ENCODE results near the gene INF2. TPM values are rescaled to one million over a fixed set of nuclear protein-coding genes. Genes with fewer than 3 reads are reported as not detected.

INF2 gene
- total RNA-seq, 1 donor from 2014 or later, result 126 TPM

GRCh38 chr14:104650981-104651875 is 38.2 kb upstream of the INF2 start:
- H3K9me3 ChIP-seq (ENCODE audit: insufficient read depth, low read depth, low read length), result peaks cover 14% of the 10 kb centered on the region
- Mint-ChIP-seq H3K36me3 (ENCODE audit: low read depth, unreplicated experiment) (peaks cover 10% of the 10 kb centered on the region), H3K4me1 (ENCODE audit: low read depth, unreplicated experiment) (no peaks in the 10 kb centered on the region), H3K9me3 (ENCODE audit: unreplicated experiment) (peaks cover 23% of the 10 kb centered on the region), H3K27me3 (ENCODE audit: low read depth, unreplicated experiment) (peaks cover 8% of the 10 kb centered on the region), H3K4me3 (ENCODE audit: unreplicated experiment) (no peak overlapping the region), H3K27ac (ENCODE audit: unreplicated experiment) (no peak overlapping the region)
- no peak overlapping the region for H3K4me2 ChIP-seq (ENCODE audit: low read length)
- H3K79me2 ChIP-seq (ENCODE audit: insufficient read depth, low read length), result no peaks in the 10 kb centered on the region
- no peak overlapping the region for H3K4me3 ChIP-seq (ENCODE audit: insufficient read depth, low read depth, low read length)
- peaks cover 3% of the 10 kb centered on the region for H3K27me3 ChIP-seq (ENCODE audit: insufficient read depth, low read length)
- FAIRE-seq, result no peak
- no peaks in the 10 kb centered on the region for H4K20me1 ChIP-seq (ENCODE audit: insufficient read depth, low read length)
- no peak overlapping the region for H3K27ac ChIP-seq (ENCODE audit: low read depth, low read length)
- H3K36me3 ChIP-seq (ENCODE audit: insufficient read depth, low read length), result no peaks in the 10 kb centered on the region
- H2AFZ ChIP-seq (ENCODE audit: low read depth, low read length), result no peak overlapping the region
- no peak overlapping the region for H3K9ac ChIP-seq (ENCODE audit: low read length)
- H3K4me1 ChIP-seq (ENCODE audit: insufficient read depth, low read length), result no peaks in the 10 kb centered on the region
- DNase-seq (ENCODE audit: low read depth), result no peak
- no peak for TF ChIP-seq CTCF (IDR thresholded peaks at IDR 0.05; ENCODE audit: insufficient read depth, low read depth, low read length)
- TF ChIP-seq EZH2 (IDR thresholded peaks at IDR 0.05; ENCODE audit: insufficient read depth, low read length), result no peak

GRCh38 chr14:104651876-104652260 is 37.5 kb upstream of the INF2 start:
- no peak overlapping the region for H3K4me3 ChIP-seq (ENCODE audit: insufficient read depth, low read depth, low read length)
- H4K20me1 ChIP-seq (ENCODE audit: insufficient read depth, low read length), result no peaks in the 10 kb centered on the region
- H2AFZ ChIP-seq (ENCODE audit: low read depth, low read length), result no peak overlapping the region
- no peak overlapping the region for H3K9ac ChIP-seq (ENCODE audit: low read length)
- no peaks in the 10 kb centered on the region for H3K79me2 ChIP-seq (ENCODE audit: insufficient read depth, low read length)
- Mint-ChIP-seq H3K27me3 (ENCODE audit: low read depth, unreplicated experiment) (peaks cover 6% of the 10 kb centered on the region), H3K9me3 (ENCODE audit: unreplicated experiment) (peaks cover 21% of the 10 kb centered on the region), H3K4me3 (ENCODE audit: unreplicated experiment) (no peak overlapping the region), H3K36me3 (ENCODE audit: low read depth, unreplicated experiment) (peaks cover 8% of the 10 kb centered on the region), H3K4me1 (ENCODE audit: low read depth, unreplicated experiment) (no peaks in the 10 kb centered on the region), H3K27ac (ENCODE audit: unreplicated experiment) (no peak overlapping the region)
- H3K36me3 ChIP-seq (ENCODE audit: insufficient read depth, low read length), result no peaks in the 10 kb centered on the region
- DNase-seq (ENCODE audit: low read depth), result no peak
- H3K4me1 ChIP-seq (ENCODE audit: insufficient read depth, low read length), result no peaks in the 10 kb centered on the region
- H3K9me3 ChIP-seq (ENCODE audit: insufficient read depth, low read depth, low read length), result peaks cover 14% of the 10 kb centered on the region
- H3K27ac ChIP-seq (ENCODE audit: low read depth, low read length), result no peak overlapping the region
- peaks cover 3% of the 10 kb centered on the region for H3K27me3 ChIP-seq (ENCODE audit: insufficient read depth, low read length)
- FAIRE-seq, result no peak
- no peak for TF ChIP-seq CTCF (IDR thresholded peaks at IDR 0.05; ENCODE audit: insufficient read depth, low read depth, low read length)
- TF ChIP-seq EZH2 (IDR thresholded peaks at IDR 0.05; ENCODE audit: insufficient read depth, low read length), result no peak
- H3K4me2 ChIP-seq (ENCODE audit: low read length), result no peak overlapping the region

- H3K27me3 Mint-ChIP-seq (ENCODE audit: low read depth, unreplicated experiment), result peaks cover 6% of the 10 kb centered on the region
- no peak overlapping the region for H3K9ac ChIP-seq (ENCODE audit: low read length)
These were observed 37.0 kb upstream of the INF2 start for GRCh38 chr14:104652386-104652785.

More at GRCh38 chr14:104652386-104652785, 37.0 kb upstream of the INF2 start:
- peaks cover 14% of the 10 kb centered on the region for H3K9me3 ChIP-seq (ENCODE audit: insufficient read depth, low read depth, low read length)
- no peaks in the 10 kb centered on the region for H3K36me3 ChIP-seq (ENCODE audit: insufficient read depth, low read length)
- H3K4me3 ChIP-seq (ENCODE audit: insufficient read depth, low read depth, low read length), result no peak overlapping the region
- no peaks in the 10 kb centered on the region for H3K79me2 ChIP-seq (ENCODE audit: insufficient read depth, low read length)
- H3K4me1 ChIP-seq (ENCODE audit: insufficient read depth, low read length), result no peaks in the 10 kb centered on the region
- H3K27me3 ChIP-seq (ENCODE audit: insufficient read depth, low read length), result peaks cover 3% of the 10 kb centered on the region
- TF ChIP-seq CTCF (IDR thresholded peaks at IDR 0.05; ENCODE audit: insufficient read depth, low read depth, low read length) (no peak), EZH2 (IDR thresholded peaks at IDR 0.05; ENCODE audit: insufficient read depth, low read length) (no peak)
- FAIRE-seq (no peak), DNase-seq (ENCODE audit: low read depth) (no peak)
- no peaks in the 10 kb centered on the region for H3K4me1 Mint-ChIP-seq (ENCODE audit: low read depth, unreplicated experiment)
- H3K27ac Mint-ChIP-seq (ENCODE audit: unreplicated experiment), result no peak overlapping the region
- no peak overlapping the region for H2AFZ ChIP-seq (ENCODE audit: low read depth, low read length)
- peaks cover 8% of the 10 kb centered on the region for H3K36me3 Mint-ChIP-seq (ENCODE audit: low read depth, unreplicated experiment)
- H3K27ac ChIP-seq (ENCODE audit: low read depth, low read length), result no peak overlapping the region
- no peaks in the 10 kb centered on the region for H4K20me1 ChIP-seq (ENCODE audit: insufficient read depth, low read length)
- H3K4me2 ChIP-seq (ENCODE audit: low read length), result no peak overlapping the region
- H3K4me3 Mint-ChIP-seq (ENCODE audit: unreplicated experiment), result no peak overlapping the region
- peaks cover 21% of the 10 kb centered on the region for H3K9me3 Mint-ChIP-seq (ENCODE audit: unreplicated experiment)
